Measurements from ENCODE around the gene TBC1D22B. TPM values are rescaled to one million over a fixed set of nuclear protein-coding genes. Genes with fewer than 3 reads are reported as not detected.

TBC1D22B gene
- total and polyA plus RNA-seq, 2 of the 13 experiments (the other 11 are each of a cell fraction or from before 2014, with no cell fraction given), result 9.7 to 12.9 TPM

GRCh38 chr6:37381579-37381978, 124.0 kb downstream of the TBC1D22B start (continued):
- TF ChIP-seq ATF4 (CRISPR knock-in tag; IDR thresholded peaks at IDR 0.05), result no peak
- TF ChIP-seq CREM (IDR thresholded peaks at IDR 0.05), result no peak
- TF ChIP-seq CREM (CRISPR knock-in tag; IDR thresholded peaks at IDR 0.05), result no peak
- no peak for TF ChIP-seq NR1H2 (CRISPR knock-in tag; IDR thresholded peaks at IDR 0.05; ENCODE audit: borderline replicate concordance, low read depth)
- TF ChIP-seq RORA (CRISPR knock-in tag; IDR thresholded peaks at IDR 0.05), result no peak
- TF ChIP-seq ZNF558 (CRISPR knock-in tag; IDR thresholded peaks at IDR 0.05; ENCODE audit: borderline replicate concordance), result no peak
- TF ChIP-seq DDIT3 (CRISPR knock-in tag; IDR thresholded peaks at IDR 0.05), result no peak
- no peak for TF ChIP-seq HNF1A (IDR thresholded peaks at IDR 0.05; ENCODE audit: low read depth)
- TF ChIP-seq HNF1A (CRISPR knock-in tag; IDR thresholded peaks at IDR 0.05; ENCODE audit: borderline replicate concordance), result no peak
- no peak for TF ChIP-seq POLR2AphosphoS2 (IDR thresholded peaks at IDR 0.05; ENCODE audit: low read depth, low read length)
- TF ChIP-seq HHEX (CRISPR knock-in tag; IDR thresholded peaks at IDR 0.05), result no peak
- no peak for TF ChIP-seq CENPBD1 (CRISPR knock-in tag; IDR thresholded peaks at IDR 0.05; ENCODE audit: borderline replicate concordance, low read depth)
- TF ChIP-seq KAT2B (IDR thresholded peaks at IDR 0.05; ENCODE audit: borderline replicate concordance, low read depth, low read length), result no peak
- no peak for TF ChIP-seq HNRNPL (IDR thresholded peaks at IDR 0.05; ENCODE audit: low read depth, low read length)
- TF ChIP-seq ZNF207 (IDR thresholded peaks at IDR 0.05; ENCODE audit: borderline replicate concordance), result no peak
- no peak; the same call in 1 of the 2 replicates for TF ChIP-seq MIXL1 (CRISPR knock-in tag; IDR thresholded peaks at IDR 0.05)
- TF ChIP-seq MEIS2 (CRISPR knock-in tag; IDR thresholded peaks at IDR 0.05), result no peak; the same call in 1 of the 2 replicates
- no peak for TF ChIP-seq ZBTB26 (CRISPR knock-in tag; IDR thresholded peaks at IDR 0.05; ENCODE audit: borderline replicate concordance)
- TF ChIP-seq THAP11 (CRISPR knock-in tag; IDR thresholded peaks at IDR 0.05), result no peak
- TF ChIP-seq NCOA5 (CRISPR knock-in tag; IDR thresholded peaks at IDR 0.05), result no peak
- TF ChIP-seq CSRNP2 (CRISPR knock-in tag; conservative IDR thresholded peaks at IDR 0.05; ENCODE audit: low read depth), result no peak
- TF ChIP-seq PRPF4 (IDR thresholded peaks at IDR 0.05; ENCODE audit: low read depth, low read length, poor library complexity, severe bottlenecking), result no peak
- no peak for TF ChIP-seq LBX2 (CRISPR knock-in tag; IDR thresholded peaks at IDR 0.05; ENCODE audit: borderline replicate concordance)

All from HepG2 (cell line).